HEK293 (cell line): ENCODE data around the gene TEX9.
"Not testable (repeated sequence)": the region's sequence is repeated elsewhere in the genome, so short reads cannot be mapped to it uniquely, and the experiment has no call there.

ENCODE experiments used
- CTCF ChIA-PET: fragments of 350-600 bp; formaldehyde crosslinking; extraction: SDS; loops from one replicate; lab custom pipeline; 2021; ENCODE audit warnings: antibody characterized with exemption; lab: Yijun Ruan, JAX
- POLR2A ChIA-PET: fragments of 300-600 bp; formaldehyde crosslinking; extraction: SDS; loops from one replicate; lab custom pipeline; 2020; ENCODE audit warnings: antibody characterized with exemption, inconsistent platforms; lab: Yijun Ruan, JAX
- H3K27ac ChIP-seq: fragments of 200-500 bp; sonication (Bioruptor generic); 2 replicates; pipeline ENCODE4 v1.5.1; 2014; ENCODE audit warnings: low read depth, low read length, control low read depth, inconsistent platforms; ENCODE audit errors: extremely low read depth
- H3K36me3 ChIP-seq, 2 experiments: fragments of 200-500 bp in 1 of 2; sonication (Bioruptor generic) in 1 of 2; 1 replicate in 1 of 2; 2 replicates in 1 of 2; pipeline ENCODE4 v1.5.1; 2014 to 2017; ENCODE audit warnings: inconsistent platforms in 2 of 2, low read length in 2 of 2; ENCODE audit not compliant: control insufficient read depth in 2 of 2, insufficient read depth in 1 of 2
- H3K4me1 ChIP-seq: fragments of 200-500 bp; sonication (Bioruptor generic); 2 replicates; pipeline ENCODE4 v1.5.1; 2014; ENCODE audit warnings: mild to moderate bottlenecking, low read length, inconsistent platforms; ENCODE audit not compliant: control insufficient read depth, insufficient read depth
- H3K4me3 ChIP-seq: 2 replicates; pipeline ENCODE4 v1.5.1; 2011; ENCODE audit warnings: low read depth, mild to moderate bottlenecking, control low read depth, low read length, moderate library complexity
- H3K9me3 ChIP-seq: fragments of 200-500 bp; sonication (Bioruptor generic); 2 replicates; pipeline ENCODE4 v1.5.1; 2014; ENCODE audit warnings: low read depth, low read length, inconsistent platforms; ENCODE audit not compliant: control insufficient read depth, insufficient read depth
- EGR2 ChIP-seq: fragments of 450-650 bp; formaldehyde crosslinking; IDR thresholded peaks from 2 replicates; pipeline ENCODE4 v1.5.1; 2016; ENCODE audit warnings: low read depth, missing biosample characterization, missing genetic modification characterization
- GLIS2 ChIP-seq: fragments of 450-650 bp; formaldehyde crosslinking; IDR thresholded peaks from 2 replicates; pipeline ENCODE4 v1.5.1; 2016; ENCODE audit warnings: missing biosample characterization, missing genetic modification characterization
- HOXA7 ChIP-seq: sonication (generic); formaldehyde crosslinking; IDR thresholded peaks from 2 replicates; pipeline ENCODE4 v1.8.1; 2022; ENCODE audit warnings: missing genetic modification reagents, borderline replicate concordance
- HOXC10 ChIP-seq: sonication (generic); formaldehyde crosslinking; IDR thresholded peaks from 2 replicates; pipeline ENCODE4 v1.8.1; 2023; ENCODE audit warnings: mild to moderate bottlenecking, missing genetic modification reagents
- MYNN ChIP-seq: fragments of 450-650 bp; formaldehyde crosslinking; IDR thresholded peaks from 2 replicates; pipeline ENCODE4 v1.5.1; 2016; ENCODE audit warnings: missing biosample characterization, missing genetic modification characterization, borderline replicate concordance
- MZF1 ChIP-seq: fragments of 450-650 bp; formaldehyde crosslinking; IDR thresholded peaks from 2 replicates; pipeline ENCODE4 v1.5.1; 2017; ENCODE audit warnings: missing biosample characterization, missing genetic modification characterization, borderline replicate concordance
- ZBTB21 ChIP-seq: fragments of 450-650 bp; formaldehyde crosslinking; IDR thresholded peaks from 2 replicates; pipeline ENCODE4 v1.5.1; 2017; ENCODE audit warnings: missing biosample characterization, missing genetic modification characterization
- ZBTB7A ChIP-seq: fragments of 450-650 bp; formaldehyde crosslinking; IDR thresholded peaks from 2 replicates; pipeline ENCODE4 v1.5.1; 2016; ENCODE audit warnings: low read depth, missing biosample characterization, missing genetic modification characterization
- ZNF157 ChIP-seq: fragments of 450-650 bp; formaldehyde crosslinking; IDR thresholded peaks from 2 replicates; pipeline ENCODE4 v1.5.1; 2016; ENCODE audit warnings: missing biosample characterization, missing genetic modification characterization
- ZNF174 ChIP-seq: fragments of 450-650 bp; formaldehyde crosslinking; IDR thresholded peaks from 2 replicates; pipeline ENCODE4 v1.5.0; 2017; ENCODE audit warnings: missing biosample characterization, mild to moderate bottlenecking, missing genetic modification characterization
- ZNF248 ChIP-seq: fragments of 450-650 bp; formaldehyde crosslinking; IDR thresholded peaks from 2 replicates; pipeline ENCODE4 v1.5.1; 2017; ENCODE audit warnings: missing biosample characterization, missing genetic modification characterization
- ZNF433 ChIP-seq: fragments of 450-650 bp; formaldehyde crosslinking; IDR thresholded peaks from 2 replicates; pipeline ENCODE4 v1.5.1; 2016; ENCODE audit warnings: missing biosample characterization, missing genetic modification characterization, low read depth
- ZNF501 ChIP-seq: fragments of 450-650 bp; formaldehyde crosslinking; IDR thresholded peaks from 2 replicates; pipeline ENCODE4 v1.5.1; 2016; ENCODE audit warnings: missing biosample characterization, missing genetic modification characterization
- ZNF521 ChIP-seq: fragments of 450-650 bp; formaldehyde crosslinking; IDR thresholded peaks from 2 replicates; pipeline ENCODE4 v1.5.1; 2017; ENCODE audit warnings: missing biosample characterization, mild to moderate bottlenecking, missing genetic modification characterization
- ZNF747 ChIP-seq: fragments of 450-650 bp; formaldehyde crosslinking; IDR thresholded peaks from 2 replicates; pipeline ENCODE4 v1.5.1; 2016; ENCODE audit warnings: missing biosample characterization, missing genetic modification characterization
- ZXDB ChIP-seq: fragments of 450-650 bp; formaldehyde crosslinking; IDR thresholded peaks from 2 replicates; pipeline ENCODE4 v1.5.1; 2016; ENCODE audit warnings: missing biosample characterization, missing genetic modification characterization
- TF ChIP-seq, protein P1 (sequence below): fragments of 450-650 bp; formaldehyde crosslinking; IDR thresholded peaks from 2 replicates; pipeline ENCODE4 v1.5.1; 2016; ENCODE audit warnings: missing biosample characterization, missing genetic modification characterization
- TF ChIP-seq, protein P2 (sequence below): fragments of 450-650 bp; formaldehyde crosslinking; IDR thresholded peaks from 2 replicates; pipeline ENCODE4 v1.5.1; 2017; ENCODE audit warnings: missing biosample characterization, missing genetic modification characterization

The TEX9 gene

DNA sequence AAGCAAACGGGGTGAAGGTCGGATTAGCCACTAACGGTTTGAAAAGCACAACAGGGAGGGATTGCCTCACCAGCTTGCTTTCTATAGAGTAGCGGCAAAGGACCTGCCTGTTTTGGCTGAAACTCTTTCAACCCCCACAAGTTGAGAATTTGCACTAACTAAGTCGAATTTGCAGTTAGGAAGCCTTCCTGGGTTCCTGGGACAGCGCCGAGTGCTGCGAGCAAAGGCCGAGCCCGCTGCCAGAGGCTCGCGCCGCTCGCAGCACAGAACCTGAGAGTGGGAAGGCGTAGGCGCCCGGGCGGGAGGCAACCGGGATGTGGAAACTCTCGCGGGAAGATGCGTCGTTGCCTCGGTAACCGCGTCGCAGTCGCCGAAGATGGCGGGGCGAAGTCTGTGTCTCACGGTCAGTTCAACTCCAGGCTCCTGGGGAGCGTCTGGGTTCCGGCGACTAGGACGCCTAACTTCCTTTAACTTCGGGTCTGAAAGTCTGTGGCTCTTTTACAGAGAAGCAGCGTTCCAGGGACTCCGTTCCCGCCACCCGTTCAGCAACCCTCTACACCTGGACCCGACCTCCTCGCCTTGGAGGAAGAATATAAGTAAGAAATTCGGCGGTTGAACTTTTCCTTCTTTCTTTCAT lies at the start of gene TEX9 (continued):
- no peak for TF ChIP-seq ZNF157 (tag by site-specific recombination)
- no peak for TF ChIP-seq ZNF174 (tag by site-specific recombination)

DNA sequence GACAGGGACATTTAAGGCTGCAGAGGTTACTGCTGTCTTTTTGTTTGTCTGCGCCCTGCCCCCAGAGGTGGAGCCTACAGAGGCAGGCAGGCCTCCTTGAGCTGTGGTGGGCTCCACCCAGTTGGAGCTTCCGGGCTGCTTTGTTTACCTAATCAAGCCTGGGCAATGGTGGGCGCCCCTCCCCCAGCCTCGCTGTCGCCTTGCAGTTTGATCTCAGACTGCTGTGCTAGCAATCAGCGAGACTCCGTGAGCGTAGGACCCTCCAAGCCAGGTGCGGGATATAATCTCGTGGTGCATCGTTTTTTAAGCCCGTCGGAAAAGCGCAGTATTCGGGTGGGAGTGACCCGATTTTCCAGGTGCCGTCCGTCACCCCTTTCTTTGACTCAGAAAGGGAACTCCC lies 48.7 kb upstream of the TEX9 start:
- H3K4me3 ChIP-seq, H3K4me1 ChIP-seq, H3K36me3 ChIP-seq, H3K9me3 ChIP-seq, H3K27ac ChIP-seq, CTCF ChIA-PET, POLR2A ChIA-PET: not testable (repeated sequence)

DNA sequence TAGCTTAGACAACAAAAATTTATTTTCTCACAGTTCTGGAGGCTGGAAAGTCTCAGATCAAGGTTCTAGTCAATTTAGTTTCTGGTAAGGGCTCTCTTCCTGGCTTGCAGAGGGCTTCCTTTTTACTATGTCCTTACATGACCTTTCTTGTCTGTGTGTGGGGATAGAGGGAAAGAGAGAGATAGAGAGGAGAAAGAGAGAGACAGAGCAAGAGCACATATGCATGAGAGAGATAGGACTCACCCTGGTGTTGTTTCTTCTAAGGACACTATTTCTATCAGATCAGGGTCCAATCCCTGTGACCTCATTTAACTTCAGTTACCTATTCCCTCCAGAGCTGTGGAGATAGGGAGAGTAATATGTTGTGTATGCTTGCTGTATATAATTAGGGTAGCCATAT lies 44.9 kb upstream of the TEX9 start:
- TF ChIP-seq MYNN (tag by site-specific recombination) = no peak
- TF ChIP-seq ZXDB = no peak
- no peak for TF ChIP-seq ZBTB7A (tag by site-specific recombination)
- TF ChIP-seq HOXC10 (CRISPR knock-in tag) = no peak
- TF ChIP-seq ZNF501 (tag by site-specific recombination) = no peak
- no peak for TF ChIP-seq ZNF248 (tag by site-specific recombination)
- TF ChIP-seq, protein P1, sequence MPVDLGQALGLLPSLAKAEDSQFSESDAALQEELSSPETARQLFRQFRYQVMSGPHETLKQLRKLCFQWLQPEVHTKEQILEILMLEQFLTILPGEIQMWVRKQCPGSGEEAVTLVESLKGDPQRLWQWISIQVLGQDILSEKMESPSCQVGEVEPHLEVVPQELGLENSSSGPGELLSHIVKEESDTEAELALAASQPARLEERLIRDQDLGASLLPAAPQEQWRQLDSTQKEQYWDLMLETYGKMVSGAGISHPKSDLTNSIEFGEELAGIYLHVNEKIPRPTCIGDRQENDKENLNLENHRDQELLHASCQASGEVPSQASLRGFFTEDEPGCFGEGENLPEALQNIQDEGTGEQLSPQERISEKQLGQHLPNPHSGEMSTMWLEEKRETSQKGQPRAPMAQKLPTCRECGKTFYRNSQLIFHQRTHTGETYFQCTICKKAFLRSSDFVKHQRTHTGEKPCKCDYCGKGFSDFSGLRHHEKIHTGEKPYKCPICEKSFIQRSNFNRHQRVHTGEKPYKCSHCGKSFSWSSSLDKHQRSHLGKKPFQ (tag by site-specific recombination) = no peak
- TF ChIP-seq HOXA7 (CRISPR knock-in tag) = no peak
- TF ChIP-seq ZBTB21 = no peak
- no peak for TF ChIP-seq ZNF433

DNA sequence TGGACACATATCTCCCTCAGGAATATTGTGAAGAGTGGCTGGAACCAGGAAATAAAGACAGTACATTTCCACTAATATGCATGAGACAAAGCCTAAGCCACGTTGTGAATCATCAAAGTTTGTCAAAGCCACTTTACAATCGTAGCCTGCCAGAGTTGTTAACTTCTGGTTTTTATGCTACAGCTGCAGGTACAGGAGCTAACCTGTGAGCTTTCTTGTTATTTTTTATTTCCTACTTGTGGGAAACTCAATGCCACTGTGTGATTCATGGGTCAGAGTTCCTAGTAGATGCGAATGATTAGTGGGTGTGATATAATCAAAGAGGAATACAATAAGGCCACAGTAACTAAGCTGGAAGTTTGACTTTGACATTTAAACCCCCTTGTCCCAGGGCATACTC lies 44.4 kb upstream of the TEX9 start:
- no peak for TF ChIP-seq ZXDB
- no peak for TF ChIP-seq EGR2 (tag by site-specific recombination)
- TF ChIP-seq, protein P2, sequence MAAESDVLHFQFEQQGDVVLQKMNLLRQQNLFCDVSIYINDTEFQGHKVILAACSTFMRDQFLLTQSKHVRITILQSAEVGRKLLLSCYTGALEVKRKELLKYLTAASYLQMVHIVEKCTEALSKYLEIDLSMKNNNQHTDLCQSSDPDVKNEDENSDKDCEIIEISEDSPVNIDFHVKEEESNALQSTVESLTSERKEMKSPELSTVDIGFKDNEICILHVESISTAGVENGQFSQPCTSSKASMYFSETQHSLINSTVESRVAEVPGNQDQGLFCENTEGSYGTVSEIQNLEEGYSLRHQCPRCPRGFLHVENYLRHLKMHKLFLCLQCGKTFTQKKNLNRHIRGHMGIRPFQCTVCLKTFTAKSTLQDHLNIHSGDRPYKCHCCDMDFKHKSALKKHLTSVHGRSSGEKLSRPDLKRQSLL = no peak
- no peak for TF ChIP-seq ZNF747 (tag by site-specific recombination)
- TF ChIP-seq MZF1 (tag by site-specific recombination) = no peak
- TF ChIP-seq ZNF521 = no peak
- no peak for TF ChIP-seq GLIS2
- ChIA-PET POLR2A (no interaction called here), CTCF (interaction anchor here (0.6 kb wide), 1 partner anchor 71 kb away, joined by 3 read pairs; no protein-coding TSS in a partner anchor)
- no peaks in the 10 kb centered on the region for H3K4me1 ChIP-seq
- H3K36me3 ChIP-seq = no peaks in the 10 kb centered on the region
- H3K9me3 ChIP-seq = no peaks in the 10 kb centered on the region
- no peak overlapping the region for H3K4me3 ChIP-seq
- no peak overlapping the region for H3K27ac ChIP-seq

More for the DNA sequence above, 44.9 kb upstream of the TEX9 start:
- Histone ChIP-seq H3K4me1 (no peaks in the 10 kb centered on the region), H3K4me3 (no peak overlapping the region), H3K9me3 (no peaks in the 10 kb centered on the region), H3K27ac (no peak overlapping the region), H3K36me3 (no peaks in the 10 kb centered on the region)
- ChIA-PET POLR2A (no interaction called here), CTCF (interaction anchor here (0.6 kb wide), 1 partner anchor 71 kb away, joined by 3 read pairs; no protein-coding TSS in a partner anchor)
